ENCODE results near the gene ABI1.
"Not testable (repeated sequence)": the region's sequence is repeated elsewhere in the genome, so short reads cannot be mapped to it uniquely, and the experiment has no call there.

ABI1 gene

DNA sequence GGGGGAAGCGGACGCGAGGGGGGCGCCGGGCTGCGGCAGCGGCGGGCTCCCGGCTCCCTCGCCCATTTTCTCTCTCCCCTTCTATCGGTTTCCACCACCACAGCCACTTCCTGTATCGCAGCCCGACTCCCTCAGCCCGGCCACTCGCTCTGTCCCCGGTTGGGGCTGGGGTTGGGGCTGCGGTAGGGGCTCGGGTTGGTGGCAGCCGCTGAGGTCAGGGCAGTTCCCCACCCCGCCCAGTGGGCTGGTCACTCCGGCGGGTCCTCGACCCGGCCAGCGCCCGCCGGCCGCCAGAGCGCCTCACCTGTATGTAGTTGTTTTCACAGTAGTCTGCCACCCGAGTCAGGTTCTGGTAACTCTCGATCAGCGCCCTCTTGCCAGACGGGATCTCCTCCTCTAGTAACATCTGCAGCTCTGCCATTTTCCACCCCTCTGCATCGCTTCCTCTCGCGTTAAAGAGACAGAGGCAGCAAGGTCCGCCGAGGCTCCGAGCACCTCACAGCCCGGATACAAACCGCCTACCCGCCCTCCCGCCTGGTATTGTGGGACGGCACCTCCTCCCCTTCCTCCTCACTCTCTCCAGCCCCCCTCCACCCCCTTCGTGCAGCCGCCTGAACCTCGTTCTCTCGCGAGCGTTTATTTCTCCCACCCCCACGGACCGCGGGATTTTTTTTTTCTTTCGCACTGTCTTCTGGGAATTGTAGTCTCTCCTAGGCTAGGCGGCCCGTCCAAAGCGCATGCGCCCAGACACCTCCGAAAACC, at the start of gene ABI1:
Gene ABI1, minus strand, starts transcription at position 516 of the 762 bp plus-strand sequence. Its CDS starts 95 bp downstream, at position 421.
- DNase-seq: peak; percentile 96

DNA sequence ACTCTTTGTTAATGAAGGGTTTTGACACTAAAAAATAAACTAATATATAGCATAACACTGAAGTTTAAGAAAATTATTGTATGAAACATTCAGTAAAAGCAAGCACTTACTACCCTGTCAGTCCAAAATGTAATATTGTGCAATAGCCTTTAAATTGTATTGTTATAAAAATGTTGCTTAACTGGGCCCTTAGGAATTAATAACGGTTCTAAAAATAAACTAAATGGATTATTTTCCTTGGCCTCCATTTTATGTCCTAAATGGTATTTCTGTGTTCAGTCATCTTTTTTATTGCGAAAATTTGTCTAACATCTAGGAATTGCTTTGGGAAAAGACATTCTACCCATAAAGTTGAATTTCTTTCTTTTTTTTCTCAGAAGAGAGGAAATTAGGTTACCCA, 49.0 kb upstream of the ABI1 start:
- no peak for DNase-seq

DNA sequence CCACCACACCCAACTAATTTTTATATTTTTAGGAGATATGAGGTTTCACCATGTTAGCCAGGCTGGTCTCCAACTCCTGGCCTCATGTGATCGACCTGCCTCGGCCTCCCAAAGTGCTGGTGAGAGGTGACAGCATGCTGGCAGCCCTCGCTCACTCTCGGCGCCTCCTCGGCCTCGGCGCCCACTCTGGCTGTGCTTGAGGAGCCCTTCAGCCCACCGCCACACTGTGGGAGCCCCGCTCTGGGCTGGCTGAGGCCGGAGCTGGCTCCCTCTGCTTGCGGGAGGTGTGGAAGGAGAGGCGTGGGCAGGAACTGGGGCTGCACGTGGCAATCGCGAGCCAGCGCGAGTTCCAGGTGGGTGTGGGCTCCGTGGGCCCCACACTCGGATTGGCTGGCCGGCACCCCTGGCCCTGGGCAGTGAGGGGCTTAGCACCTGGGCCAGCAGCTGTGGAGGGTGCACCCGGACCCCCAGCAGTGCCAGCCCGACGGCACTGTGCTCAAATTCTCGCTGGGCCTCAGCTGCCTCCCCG, 44.6 kb upstream of the ABI1 start:
- not testable (repeated sequence) for DNase-seq

DNA sequence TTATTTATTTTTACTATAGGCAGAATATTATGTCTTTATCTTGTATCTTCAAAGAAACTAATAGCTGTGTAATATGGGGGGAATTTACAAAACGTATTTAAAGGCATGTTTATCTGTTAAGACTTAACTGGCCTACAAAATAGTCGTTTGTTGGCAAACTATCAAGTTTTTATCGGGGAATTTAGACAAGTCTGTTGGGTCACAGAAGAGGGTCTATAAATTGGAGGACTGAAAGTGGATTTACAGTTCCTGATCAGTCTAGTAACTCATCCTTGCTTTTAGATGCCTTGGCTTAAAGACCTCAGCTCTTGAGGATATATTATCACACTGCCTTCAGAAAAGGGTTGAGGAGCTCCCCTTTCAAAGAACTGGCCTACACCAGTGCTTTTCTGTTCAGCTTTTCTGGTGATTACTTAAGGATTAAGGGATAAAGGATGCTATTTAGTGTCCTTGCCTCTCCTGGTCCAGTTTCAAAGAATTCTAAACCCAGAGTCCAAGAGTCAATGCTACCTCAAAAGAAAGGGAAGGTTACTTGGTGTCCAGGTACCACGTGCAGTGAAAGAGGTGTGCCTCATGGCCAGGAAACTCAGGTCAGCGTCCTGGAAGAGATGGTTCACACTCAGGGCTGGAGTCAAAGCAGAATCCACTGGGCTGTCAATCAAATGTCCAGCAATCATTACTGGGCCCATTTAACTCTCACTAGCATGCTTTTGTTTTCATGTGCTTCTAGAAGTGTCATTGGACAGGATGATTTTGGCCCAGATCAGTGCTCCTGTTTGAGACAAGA, 42.9 kb upstream of the ABI1 start:
- no peak for DNase-seq

DNA sequence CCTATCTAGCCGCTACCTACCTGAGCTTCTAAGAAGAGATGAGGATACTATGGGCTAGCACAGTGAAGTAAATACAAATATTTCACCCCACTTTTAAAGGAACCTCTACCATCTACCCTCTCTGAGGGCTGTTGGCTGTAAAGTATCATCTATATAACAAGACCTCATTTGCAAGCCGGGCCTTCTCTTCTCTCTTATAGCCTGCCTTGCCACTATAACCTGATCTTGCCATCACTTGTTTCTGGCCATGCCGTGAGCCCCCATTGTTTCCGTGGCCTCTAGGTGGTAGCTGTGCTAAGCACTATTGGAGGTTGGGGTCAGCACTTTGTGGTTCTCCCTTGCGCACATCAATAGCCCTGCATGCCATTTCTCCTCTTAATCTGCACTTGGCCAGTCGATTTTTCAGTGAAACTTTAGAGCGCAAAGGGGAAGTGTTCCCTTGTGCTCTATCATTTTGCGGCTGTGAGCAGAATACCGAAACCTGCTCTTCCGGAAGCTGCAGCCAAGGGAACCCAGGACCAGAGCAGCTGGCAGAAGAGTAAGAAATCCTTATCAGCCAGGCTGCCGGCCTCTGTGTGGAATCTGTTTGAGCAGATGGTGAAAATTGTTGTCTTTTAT, 31.7 kb upstream of the ABI1 start:
- not testable (repeated sequence) for DNase-seq

DNA sequence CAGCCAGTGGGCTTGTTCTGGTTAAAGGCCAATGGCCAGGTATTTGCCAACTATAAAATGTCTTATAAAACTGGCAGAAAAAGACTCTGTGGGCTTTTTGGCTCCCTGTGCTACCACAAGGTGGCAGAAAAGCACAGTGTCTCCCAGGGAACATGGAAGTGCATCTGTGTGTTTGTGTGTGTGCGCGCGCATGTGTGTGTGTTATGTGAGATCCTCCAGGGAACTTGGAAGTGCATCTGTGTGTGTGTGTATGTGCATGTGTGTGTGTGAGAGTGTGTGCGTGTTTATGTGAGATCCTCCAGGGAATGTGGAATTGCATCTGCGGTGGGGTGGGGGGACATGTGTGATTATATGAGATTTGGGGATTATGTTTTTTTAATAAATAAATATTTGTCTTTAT, 30.2 kb upstream of the ABI1 start:
- peak; percentile 14 for DNase-seq

DNA sequence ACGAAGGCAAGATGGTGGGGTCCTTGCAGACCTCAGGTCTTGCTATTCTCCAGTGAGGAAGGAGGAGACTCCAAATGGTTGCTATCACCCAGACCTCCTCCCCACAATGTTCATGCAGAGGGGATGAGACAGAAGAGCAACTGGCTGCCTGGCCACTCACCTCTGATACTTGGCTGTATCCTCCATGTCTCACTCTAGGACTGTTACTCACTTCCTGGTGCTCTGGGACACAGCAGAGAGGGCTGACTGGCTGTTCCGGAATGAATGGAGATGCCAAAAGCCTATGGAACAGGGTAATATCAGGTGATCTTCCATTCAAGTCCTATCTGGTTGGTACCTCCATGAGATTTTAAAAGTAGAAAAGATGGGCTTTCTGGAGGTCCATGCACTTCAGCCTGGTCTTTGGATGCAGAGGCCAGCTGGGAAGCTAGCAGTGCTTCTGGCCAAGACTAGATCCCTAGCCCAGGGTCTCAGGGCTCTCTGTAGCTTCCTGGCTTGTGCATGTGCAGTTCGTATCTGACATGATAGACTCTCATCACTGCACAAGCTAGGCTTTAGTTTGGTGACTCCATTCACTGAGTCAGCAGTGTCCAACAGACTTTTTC, 27.0 kb upstream of the ABI1 start:
- no peak for DNase-seq

DNA sequence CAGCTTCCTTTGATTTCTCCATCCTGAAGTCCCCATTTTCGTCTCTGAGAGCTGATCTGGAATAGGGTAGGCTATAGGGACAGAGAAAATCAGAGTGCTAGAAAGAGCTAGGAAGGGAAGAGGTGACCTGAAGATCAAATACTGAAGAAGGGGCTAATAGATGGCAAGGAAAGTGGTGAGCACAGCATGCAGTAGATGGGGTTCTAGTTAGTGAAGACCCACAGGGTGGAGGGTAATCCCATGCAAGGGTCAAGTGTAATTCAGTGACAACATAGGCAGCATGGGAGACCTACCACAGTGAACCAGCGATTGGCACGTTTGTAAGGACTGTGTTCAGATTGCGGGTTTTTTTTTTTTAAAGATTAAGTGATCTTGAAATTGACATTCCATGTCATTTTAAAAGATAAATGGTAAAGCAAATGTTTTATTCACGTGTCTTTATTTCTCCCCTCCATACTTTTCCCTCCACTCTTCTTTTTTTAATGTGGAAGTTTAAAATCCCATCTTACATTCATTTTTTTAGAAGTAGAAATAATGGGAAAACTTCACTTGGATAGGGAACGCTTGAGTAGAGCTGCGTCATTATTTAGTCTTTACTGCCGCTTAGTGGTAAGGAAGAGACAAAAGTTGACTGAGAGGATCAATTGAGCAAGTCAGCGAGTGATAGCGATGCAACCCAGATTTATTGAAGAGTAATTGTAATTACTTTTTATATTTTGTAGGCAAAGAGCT, 21.0 kb upstream of the ABI1 start:
- no peak for DNase-seq

DNA sequence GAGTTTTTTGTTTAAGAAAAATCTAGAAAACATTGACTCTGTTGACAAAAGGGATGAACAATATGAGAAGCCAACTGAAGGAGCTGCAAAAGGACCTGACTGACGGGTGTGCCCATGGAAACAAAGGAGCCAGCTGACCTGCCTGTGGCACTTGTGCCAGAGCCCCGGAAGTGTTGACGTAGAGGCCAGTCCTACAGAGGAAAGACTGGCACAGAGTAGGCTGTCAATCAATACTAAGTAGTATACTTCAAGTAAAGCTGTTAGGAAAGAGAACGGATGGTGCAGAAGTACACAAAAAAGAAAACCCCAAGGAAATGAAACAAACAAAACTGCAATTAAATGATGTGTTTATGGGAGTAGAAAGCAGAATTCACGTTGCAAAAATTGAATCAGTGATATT, 19.0 kb upstream of the ABI1 start:
- DNase-seq: no peak

DNA sequence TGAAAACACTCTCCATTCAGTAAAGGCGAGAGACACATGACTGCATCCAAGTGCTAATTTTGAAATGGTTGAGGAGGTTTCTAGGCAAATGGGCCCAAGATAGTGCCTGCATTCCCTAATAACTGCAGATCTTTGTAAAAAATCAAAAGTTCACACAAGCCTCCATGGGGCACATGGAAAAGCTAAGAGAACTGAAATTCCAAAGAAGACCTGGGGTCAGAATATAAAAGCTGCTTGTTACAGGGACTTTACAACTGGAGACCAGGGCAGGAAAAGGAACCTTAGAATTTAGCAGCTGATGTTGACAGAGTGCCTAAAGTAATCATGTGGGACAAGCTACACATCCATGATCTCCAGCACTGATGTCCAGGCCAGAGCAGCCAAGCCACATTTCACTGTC, 10.0 kb upstream of the ABI1 start:
- DNase-seq: no peak

DNA sequence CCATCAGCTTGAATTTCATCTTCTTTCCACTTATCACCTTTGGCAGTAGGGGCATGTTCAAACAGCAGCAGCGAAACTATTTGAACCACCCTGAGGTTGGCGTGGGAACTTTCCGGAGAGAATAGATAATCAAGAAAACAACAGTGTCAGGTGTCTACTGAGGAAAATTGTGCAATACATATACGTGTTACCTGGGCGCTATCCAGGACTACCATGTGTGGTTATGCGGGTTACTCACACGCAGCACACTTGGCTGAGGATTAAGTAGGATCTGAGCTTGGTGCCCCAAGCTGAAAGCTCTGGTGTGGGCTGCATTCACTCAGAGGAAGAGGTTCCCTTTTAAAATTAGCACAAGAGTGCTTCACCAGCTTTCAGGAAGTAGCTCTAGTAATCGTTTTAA, 8.8 kb upstream of the ABI1 start:
- no peak for DNase-seq

DNA sequence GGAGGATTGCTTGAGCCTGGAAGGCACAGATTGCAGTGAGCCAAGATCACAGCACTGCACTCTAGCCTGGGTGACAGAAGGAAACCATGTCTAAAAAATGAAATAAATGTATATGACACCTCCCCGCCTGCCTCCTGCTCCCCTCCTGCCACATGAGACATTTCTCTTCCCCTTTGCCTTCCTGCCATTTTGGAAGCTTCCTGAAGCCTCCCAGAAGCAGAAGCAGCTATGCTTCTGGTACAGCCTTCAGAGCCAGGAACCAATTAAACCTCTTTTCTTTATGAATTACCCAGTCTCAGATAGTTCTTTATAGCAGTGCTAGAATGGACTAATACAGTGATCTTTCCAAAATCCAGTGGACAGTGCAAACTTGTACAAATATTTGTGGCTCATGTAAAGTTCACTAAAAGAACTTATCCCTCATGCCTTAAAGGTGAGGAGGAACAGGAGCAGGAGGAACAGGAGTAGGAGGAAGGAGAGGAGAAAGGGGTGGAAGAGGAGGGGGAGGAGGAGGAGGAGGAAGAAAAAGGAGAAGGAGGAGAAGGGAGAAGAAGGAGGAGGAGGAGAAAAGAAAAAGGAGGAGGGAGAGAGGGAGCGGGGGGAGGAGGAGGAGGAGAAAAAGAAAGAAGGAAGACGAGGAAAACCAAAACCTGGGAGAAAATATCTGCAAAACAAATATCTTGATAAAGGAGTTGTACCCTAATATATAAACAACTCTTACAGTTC, 2.8 kb upstream of the ABI1 start:
- no peak for DNase-seq

DNA sequence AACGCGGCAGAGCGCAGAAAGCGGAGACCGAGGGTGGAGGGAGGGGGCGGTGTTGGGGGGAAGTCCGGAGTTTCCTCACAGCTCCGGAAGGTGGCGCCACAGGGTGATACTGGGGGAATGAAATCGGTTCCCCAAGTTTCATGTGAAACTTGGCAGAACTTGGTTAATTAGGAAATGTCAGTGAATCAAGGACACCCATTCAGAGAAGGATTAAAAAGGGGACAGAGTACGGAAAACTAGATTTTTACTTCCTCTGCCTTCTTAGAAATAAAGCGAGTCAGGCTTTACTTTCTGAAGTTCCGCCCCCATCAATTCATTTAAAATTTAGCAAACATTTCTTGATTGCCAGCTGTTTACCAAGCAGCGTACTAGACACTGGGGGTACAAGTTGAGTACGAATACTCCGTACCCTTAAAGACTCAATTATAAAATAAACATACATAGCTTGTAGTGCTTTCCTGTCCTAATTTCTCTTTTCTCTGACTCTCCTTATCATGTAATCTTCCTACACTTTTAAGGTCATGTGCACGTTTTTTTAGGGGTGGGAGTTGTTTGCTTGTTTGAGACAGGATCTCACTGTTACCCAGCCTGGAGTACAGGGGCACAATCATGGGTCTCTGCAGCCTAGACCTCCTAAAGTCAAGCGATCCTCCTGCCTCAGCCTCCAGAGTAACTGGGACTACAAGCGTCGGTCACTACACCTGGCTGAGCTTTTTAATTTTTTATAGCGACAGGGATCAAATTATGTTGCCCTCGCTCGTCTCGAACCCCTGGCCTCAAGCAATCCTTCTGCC, 644 bp upstream of the ABI1 start:
- DNase-seq: no peak

DNA sequence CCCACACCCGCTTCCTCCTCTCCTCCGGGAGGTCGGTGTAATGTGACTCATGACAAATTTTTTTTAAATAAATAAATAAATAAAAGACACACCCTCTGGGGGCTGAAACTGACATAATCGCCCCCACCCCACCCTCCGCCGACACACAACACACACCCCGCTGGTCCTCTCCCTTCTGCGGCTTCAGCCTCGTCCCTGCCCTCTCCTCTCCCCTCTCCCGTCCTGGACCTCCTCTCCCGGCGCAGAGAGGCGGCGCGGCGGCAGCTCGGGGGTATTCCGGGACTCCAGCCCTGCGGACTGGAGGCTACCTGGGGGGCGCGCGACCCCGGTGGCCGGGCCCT, 686 bp downstream of the ABI1 start:
- peak; percentile 36 for DNase-seq

DNA sequence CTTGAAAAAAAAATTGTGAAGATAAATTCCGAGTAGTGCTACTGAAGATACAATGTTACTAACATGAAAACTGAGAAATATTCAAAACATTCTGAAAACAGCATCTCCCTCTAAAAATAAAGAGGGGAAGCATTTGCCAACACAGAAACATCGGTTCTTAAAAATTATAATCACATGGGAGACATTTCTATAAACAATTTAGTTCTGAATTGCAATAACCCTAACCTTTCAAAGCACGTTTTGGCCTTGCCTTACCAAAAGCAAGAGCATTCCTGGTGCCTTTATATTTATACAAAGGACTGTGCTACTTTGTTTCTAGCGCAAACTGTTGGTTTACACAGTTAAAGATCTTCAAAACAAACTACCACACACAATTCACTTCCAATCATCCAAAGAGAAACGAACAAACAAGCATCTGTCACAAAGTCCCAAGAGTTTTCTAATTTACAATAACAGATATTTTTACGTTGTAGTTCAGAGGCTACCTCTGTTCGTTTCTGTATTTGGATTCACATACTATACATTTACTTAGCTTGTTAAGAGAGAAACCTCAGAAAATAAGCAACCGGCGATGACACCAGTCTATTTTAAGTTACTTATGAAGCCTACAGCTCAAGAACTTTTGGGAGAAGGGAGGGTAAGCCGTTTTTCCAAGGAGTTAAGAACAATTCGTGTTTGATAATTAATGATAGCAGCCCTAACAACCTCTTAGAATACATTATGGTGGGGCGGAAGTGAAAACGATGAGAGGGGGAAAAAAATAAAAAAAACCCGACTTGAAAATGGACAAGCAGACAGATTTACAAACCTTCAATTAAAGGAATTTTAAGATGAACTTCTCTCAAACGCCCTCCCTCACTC, 1.3 kb downstream of the ABI1 start:
- DNase-seq: no peak

DNA sequence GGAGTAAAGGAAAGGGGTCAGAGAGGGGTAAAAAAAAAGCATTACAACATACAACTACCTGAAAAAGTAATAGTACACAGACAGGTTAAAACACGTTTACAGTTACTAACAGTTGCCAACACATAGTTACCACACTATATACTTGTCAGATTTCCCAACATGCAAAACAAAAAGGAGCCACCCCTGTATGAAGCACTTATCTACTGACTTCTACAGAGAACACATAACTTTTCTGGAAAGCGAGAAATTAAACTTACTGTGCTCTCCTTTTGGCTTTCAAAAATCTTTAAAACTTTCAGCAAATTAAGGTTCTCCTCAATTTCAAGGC, 2.1 kb downstream of the ABI1 start:
- DNase-seq: no peak

DNA sequence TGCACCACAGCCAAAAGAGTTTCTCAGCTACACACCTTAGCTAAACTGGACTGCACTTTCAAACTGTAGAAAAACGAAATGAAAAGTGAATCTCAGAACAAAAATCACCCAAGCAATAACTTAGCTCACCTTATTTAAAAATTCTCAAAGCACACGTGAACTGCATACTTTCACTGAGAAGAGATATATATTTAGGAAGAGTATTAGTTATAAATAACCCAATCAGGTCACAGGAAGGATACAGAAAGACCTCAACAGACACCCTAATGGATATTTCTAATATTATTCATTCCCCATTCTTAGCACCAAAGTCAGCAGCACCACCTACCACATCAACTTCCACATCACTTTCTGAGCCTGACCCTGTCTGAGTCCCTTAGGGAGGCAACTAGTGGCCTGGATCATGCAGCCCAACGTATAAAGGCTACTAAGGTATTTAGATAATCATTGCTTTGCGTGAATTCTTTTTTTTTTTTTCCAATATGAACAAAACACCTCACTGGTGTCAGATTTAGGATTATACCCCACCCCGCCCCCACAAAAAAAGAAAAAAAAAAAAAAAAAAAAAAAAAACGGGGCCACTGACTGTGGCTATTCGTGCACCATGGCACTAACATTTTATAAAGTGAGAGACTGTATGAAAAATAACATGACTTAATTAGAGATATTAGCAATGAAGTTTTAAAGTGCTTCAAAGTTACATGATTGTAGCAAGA, 2.6 kb downstream of the ABI1 start:
- no peak for DNase-seq

DNA sequence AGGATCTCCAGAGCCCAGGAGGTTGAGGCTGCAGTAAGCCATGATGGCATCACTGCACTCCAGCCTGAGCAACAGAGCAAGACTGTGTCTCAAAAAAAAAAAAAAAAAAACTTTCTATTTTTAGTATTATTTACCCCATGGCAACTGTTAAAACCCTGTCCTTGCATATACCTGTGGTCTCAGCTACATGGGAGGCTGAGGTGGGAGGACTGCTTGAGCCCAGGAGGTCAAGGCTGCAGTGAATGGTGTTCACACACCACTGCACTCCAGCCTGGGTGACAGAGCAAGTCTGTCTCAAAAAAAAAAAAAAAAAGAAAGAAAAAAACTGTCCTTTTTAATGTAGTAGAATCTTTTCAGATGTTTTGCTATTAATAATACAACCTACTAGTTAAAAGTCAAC, 3.2 kb downstream of the ABI1 start:
- DNase-seq: not testable (repeated sequence)

DNA sequence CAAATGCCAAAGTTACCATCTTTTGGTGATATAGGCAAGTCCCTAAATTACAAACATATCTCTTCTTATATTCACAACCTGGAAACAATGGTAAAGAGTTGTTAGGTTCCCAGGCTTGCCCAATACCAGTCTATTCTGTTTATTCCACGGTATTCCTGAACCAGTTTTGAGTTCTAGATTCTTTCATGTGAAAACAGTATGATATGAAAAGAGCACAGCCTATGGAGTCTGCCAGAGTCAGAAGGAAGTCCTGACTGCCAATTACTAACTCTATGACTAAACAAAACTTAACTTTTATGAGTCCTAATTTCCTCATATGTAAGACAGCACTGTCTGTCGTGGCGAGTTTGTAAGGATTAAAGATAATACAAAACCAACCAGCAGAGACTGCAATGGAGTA, 5.6 kb downstream of the ABI1 start:
- no peak for DNase-seq

DNA sequence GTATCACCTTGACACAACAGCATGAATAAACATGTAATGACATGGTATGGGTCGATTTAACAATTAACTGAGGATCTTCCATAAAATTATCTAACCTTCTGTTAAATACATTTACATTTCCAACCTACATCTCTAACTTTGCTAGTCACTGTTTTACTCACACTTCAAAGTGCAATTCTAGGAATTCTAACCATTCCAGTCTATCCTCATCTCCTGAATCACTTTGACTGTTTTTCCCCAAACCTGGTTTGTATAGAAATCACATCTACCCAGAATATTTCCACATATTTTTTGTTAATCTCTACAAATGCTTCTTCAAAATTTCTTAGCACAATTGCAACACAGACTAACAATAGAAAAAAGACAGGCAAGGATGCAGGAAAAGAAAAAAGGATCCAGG, 6.2 kb downstream of the ABI1 start:
- DNase-seq: no peak

Measured in stimulated activated CD4-positive, alpha-beta T cell treated with anti-CD3 and anti-CD28 coated beads, Interleukin-12 subunit alpha, Interleukin-12 subunit beta, amount 100 ng/mL, for 4 hours (primary cell).